ENCODE measurements around the gene SLC35G1.

Gene SLC35G1, protein sequence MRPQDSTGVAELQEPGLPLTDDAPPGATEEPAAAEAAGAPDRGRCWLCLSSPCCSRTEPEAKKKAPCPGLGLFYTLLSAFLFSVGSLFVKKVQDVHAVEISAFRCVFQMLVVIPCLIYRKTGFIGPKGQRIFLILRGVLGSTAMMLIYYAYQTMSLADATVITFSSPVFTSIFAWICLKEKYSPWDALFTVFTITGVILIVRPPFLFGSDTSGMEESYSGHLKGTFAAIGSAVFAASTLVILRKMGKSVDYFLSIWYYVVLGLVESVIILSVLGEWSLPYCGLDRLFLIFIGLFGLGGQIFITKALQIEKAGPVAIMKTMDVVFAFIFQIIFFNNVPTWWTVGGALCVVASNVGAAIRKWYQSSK

DNA sequence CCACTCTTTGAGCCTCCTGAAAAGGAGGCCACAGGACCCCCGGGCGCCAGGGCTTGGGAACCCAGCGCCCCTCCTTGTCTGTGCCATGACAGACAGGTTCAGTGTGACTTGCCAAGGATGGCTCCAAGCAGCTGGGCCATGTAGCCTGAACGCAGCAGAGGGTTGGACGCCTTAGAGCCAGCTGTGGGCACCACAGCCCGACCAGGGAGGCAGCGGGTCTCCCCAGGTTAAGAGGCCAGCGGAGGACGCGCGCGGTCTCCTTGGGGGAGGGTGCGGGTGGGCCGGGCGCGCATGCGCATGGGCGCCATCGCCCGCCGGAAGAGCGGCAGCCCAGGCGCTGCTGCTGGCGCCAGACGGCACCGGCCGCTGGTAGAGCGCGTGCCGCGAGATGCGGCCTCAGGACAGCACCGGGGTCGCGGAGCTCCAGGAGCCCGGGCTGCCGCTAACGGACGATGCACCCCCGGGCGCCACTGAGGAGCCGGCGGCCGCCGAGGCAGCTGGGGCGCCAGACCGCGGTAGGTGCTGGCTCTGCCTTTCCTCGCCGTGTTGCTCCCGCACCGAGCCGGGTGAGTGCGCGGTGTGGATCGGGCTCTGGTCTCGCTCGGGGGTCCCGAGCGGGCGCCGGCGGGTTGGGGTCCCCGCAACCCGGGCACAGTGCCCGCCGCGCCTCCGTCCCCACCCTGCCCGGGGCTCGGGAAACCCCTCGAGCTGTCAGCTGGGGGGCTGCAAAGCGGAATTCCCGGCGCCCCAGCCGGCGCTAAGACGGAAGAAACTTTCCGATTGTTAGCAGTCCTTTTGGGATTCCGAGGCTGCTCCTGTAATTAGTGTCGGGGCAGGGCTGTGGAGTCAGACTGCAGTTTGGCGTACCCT is at the start of gene SLC35G1:
Gene SLC35G1 (plus strand): TSS at position 333 of the 870 bp plus-strand sequence. CDS start 56 bp downstream, at position 389.
- no peak for DNase-seq (ENCODE audit: low read depth)

DNA sequence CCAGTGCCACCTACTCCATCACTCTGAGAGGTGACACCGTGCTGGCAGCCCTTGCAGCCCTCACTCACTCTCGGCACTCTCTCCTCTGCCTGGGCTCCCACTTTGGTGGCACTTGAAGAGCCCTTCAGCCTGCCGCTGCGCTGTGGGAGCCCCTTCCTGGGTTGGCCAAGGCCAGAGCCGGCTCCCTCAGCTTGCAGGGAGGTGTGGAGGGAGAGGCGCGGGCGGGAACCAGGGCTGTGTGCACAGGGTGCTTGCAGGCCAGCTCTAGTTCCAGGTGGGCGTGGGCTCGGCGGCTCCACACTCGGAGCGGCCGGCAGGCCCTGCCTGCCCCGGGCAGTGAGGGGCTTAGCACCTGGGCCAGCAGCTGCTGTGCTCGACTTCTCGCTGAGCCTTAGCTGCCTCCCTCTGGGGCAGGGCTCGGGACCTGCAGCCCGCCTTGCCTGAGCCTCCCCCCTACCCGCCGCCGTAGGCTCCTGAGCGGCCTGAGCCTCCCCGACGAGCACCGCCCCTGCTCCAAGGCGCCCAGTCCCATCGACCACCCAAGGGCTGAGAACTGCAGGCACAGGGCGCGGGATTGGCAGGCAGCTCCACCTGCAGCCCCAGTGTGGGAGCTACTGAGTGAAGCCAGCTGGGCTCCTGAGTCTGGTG is 48.7 kb upstream of the SLC35G1 start:
- no peak for DNase-seq (ENCODE audit: low read depth)

DNA sequence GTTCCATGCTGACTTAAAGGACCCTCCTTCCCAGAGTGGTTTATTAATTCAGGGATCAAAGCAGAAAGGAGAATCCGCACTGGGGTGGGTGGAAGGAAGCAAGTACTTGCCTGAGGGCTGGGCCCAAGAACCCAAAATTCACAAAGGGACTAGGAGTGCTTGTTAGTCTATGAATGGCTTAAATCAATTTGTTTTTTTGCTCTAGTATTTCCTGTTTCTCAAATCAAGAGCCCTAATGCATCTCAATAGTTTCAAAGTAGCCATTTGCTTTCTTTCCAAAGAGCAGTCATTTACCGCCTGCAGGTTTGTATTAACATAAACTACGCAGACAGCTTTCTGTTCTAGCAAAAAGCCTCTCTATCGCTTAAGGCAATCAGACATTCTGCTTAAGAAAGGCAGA is 44.2 kb upstream of the SLC35G1 start:
- DNase-seq (ENCODE audit: low read depth) = no peak

DNA sequence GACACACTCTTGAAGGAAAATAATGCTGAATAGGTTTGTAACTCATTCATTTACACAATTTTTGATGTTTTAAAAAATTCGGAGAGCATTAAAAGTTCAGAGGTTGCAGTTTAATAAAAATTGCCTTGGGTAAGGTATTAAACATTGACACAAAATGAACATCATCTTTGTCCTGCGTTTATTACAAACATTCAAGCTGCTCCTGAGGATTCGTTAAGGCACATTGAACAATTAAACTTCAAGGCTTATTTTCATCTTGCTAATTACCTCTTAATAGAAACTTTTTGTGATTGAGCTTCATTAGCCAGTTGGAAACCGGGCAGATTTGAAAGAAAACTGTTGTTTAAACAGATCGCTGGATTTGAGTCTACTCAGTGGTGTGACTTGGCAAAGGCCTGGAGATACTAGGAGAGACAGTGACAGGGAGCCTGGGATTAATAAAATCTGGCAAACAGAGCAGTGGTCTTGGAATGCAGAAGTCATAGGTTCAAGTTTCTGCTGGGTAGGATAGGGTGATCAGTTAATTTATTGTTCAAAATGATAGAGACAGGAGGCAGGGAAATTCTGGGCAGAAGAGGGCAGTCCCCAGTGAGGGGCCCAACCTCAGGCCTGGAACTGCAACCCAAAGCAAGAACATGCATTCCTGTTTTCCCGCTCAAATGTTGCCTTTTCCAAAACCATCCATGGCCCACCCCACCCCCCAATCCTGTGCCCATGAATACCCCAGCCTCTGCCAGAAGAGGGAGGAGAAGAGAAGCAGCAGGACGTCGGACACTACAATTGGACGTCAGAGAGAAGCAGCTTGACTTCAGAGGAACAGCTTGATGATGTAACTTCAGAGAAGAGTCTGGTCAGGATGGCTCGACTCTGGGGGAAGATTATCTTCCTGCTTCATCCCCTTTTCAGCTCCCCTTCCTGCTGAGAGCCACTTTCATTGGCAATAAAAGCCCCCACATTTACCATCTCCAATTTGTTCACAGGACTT is 43.5 kb upstream of the SLC35G1 start:
- no peak for DNase-seq (ENCODE audit: low read depth)

DNA sequence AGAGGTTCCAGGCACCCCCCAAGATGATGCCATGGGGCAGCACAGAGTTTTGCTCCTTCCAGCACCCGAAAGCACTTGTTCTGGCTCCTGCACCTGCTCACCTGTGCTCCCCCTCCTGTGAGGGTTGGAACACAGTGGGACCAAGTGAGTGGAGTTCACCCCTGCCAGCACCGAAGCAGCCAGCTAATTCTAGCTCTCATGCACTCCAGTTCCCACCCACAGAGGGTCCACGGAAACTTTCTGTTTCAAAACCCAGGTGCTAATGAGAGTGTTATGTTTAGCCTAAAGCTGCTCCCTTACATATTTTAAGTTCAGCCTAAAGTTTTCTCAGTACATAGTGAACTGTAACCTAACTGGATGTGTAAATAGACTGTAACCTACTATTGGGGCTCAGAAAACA is 42.6 kb upstream of the SLC35G1 start:
- no peak for DNase-seq (ENCODE audit: low read depth)

DNA sequence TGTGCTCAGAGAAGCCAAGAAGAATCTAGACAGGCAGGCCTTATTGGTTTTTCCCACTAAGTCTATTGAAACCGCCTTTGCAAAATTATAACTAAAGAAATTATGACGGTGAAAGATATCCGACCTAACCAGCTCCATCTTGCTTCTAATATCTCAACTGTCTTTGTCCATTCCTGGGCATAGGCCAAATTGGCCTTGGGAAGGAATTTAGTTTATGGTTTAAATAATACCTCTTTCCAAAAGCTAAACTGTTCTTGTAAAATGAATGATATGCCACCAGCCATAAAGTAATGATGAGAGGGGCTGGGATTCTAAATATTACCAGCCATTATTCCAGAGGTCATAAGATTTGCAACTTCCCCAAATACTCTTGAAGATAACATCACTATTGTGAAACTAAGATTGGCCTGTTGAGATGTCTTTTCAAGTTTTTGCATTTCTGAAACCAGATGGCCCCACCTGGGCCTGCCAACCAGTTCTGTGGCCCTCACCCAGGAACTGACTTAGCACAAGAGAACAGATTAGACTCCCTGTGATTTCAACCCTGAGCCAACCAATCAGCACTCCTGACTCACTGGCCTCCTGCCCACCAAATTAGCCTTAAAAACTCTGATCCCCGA is 41.2 kb upstream of the SLC35G1 start:
- DNase-seq (ENCODE audit: low read depth) = no peak

DNA sequence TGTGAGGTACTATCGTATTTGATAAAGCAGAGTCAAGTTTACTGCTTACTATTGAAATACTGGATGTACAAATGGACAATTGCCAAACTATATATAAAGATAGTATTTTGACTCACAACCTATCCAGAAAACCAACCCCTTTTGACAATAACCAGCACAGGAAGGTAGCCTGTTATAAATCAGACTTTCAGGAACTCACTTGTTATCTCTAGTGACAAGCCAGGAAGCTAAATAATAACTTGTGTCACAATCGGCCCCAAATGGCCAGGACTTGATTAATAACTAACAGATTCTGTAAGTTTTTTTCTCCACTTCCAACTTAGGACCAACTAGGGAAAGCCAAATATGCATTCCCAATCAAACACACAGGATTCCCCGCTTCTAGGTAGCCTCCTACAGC is 38.8 kb upstream of the SLC35G1 start:
- DNase-seq (ENCODE audit: low read depth) = no peak

DNA sequence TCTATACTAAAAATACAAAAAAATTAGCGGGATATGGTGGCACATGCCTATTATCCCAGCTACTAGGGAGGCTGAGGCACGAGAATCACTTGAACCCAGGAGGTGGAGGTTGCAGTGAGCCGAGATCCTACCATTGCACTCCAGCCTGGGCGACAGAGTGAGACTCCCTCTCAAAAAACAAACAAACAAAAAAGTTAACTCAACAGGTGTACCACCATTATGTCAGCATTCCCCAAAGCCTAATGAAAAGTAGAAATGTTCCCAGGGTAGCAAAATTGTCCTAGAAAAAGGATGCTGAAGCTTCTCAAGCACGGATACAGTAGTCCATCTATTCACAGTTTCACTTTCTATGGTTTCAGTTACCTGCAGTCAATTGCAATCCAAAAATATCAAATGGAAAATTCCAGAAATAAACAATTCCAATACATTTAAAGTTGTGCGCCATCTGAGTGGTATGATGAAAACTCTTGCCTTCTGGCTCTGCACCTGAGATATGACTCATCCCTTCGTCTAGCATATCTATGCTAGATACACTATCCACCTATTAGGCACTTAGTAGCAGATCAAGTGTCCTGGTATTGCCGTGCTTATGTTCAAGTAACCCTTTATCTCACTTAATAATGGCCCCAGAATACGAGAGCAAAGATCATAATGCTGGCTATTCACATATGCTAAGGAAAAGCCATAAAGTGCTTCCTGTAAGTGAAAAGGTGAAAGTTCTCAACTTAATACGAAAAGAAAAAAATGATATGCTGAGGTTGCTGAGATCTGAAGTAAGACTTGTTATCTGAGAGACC is 37.2 kb upstream of the SLC35G1 start:
- no peak for DNase-seq (ENCODE audit: low read depth)

DNA sequence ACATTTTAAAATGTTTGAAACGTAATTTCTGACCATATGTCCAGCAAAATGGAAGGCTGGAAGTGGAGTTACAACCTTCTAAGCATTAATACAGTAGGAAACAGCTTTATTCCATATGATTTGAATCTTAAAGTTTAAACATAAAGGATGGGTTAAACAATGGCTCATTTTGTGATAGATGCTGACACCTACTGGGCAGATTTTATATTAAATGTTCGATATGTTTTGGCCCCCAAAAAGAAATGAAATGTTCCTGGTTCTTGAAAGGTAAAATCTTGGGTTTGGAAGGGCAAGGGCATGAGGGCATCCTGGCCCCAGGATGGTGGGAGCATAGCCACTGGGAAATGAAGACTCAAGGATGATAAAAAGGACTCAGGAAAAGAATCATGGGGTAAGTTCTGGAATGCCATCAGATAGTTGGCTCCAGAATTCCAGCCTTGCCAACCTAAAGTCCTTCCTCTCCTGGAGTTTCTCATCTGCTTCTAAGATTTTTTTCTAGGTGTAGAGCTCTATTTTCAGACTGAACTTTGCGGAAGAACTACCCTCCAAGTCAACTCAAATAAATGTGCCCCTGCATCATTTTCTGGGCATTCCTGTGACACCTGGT is 34.6 kb upstream of the SLC35G1 start:
- no peak for DNase-seq (ENCODE audit: low read depth)

DNA sequence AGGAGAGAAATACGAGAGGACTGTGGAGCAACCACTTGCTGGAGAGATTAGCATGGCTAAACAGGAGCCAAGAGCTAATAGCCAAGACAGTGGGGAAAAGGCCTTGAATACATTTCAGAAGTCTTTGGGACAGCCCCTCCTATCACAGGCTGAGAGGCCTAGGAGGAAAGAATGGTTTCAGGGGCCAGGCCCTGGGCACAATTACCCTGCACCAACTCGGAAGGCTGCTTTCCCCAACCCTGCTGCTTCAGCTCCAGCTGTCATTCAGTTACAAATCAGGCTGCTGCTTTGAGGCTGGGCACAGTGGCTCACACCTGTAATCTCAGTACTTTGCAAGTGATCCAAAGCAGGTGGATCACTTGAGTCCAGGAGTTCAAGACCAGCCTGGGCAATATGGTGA is 32.0 kb upstream of the SLC35G1 start:
- no peak for DNase-seq (ENCODE audit: low read depth)

DNA sequence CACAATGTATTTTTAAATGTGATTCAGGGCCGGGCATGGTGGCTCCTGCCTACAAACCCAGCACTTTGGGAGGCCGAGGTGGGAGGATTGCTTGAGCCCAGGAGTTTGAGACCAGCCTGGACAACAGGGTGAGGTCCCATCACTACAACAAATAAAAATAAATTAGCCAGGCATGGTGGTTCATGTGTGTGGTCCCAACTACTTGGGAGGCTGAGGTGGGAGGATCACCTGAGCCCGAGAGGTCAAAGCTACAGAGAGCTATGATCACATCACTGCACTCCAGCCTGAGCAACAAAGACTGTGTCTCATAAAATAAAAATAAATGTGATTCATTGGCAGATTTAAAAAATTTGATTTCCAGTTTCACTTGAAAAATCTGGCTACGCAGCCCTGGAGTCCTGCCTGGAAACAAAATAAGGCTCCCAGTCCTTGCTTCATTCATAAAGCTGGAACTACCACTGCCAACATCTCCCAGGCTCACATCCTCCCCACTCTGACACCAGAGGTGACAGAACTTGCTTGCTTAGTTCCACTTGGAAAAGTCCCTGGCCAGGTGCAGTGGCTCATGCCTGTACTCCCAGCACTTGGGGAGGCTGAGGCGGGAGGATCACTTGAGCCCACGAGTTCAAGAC is 27.9 kb upstream of the SLC35G1 start:
- DNase-seq (ENCODE audit: low read depth) = no peak

DNA sequence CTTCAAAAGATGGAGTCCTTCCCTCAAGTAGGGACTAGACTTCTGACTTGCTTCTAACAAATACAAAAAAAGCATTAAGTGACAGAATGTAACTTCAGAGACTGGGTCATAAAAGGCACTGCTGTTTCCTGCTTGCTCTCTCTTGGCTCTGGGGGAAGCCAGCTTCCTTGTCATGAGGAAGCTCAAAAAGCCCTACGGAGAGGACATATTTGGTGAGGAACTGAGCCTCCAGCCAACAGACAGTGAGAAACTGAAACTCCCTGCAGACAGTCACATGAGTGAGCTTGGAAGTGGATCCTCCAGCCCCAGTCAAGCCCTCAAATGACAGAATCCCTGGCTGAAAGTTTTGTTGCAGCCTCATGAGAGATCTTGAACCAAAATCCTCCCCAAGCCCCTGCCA is 26.3 kb upstream of the SLC35G1 start:
- no peak for DNase-seq (ENCODE audit: low read depth)

DNA sequence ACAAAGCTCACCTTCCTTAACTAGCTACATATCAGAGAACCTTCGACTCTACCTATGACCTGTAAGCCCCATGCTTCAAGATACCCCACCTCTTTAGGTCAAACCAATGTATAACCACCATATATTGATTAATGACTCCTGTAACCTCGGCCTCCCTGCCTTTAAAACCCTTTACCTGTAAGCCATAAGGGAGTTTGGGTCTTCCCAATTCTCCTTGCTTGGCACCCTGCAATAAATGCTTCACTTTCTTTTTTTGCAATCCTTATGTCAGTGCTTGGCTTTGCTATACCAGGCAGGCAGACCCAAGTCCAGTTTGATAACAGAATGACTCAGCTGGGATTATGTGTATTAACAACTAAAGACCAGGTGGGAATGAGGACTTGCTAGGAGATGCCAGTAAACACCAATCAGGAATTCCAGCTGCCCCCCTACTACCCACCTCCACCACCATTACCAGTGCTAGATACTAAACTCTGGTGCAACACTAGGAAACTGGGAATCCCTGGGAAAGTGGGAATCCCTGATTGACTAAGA is 22.0 kb upstream of the SLC35G1 start:
- no peak for DNase-seq (ENCODE audit: low read depth)

DNA sequence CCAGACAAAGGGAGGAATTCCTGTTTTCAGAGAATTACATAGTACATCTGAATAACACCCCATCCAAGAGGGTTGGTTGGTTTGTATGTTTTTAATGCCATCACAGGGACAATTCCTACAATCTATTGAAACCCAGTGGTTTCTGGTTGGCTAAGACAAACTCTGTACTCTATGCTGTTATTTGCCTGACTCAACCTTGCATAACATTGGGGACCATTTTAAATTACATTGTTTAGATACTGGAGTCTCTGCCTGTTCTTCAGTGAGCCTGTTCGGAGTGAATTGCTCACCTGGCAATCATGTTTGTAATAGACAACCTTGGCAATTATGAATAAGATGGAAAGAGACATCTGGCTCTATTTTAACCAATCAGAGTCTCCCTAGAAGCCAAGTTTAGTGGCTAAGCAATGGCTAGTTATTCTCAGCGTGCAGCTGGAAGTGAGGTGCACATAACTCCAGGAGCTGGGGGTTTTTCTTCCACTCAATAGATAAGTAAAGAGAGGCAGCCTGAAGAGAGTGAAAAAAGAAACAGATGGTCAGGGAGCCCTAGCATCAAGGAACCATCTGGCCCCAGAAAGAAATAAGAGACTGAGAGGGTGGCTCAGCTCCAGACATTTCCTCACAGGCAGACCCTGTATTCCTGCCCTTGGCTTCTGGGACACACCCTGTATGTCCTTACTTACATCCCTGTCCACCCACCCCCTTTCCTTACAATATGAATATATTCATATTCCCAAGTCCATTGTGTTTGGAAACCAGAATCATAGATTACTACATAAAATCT is 21.2 kb upstream of the SLC35G1 start:
- DNase-seq (ENCODE audit: low read depth) = no peak

DNA sequence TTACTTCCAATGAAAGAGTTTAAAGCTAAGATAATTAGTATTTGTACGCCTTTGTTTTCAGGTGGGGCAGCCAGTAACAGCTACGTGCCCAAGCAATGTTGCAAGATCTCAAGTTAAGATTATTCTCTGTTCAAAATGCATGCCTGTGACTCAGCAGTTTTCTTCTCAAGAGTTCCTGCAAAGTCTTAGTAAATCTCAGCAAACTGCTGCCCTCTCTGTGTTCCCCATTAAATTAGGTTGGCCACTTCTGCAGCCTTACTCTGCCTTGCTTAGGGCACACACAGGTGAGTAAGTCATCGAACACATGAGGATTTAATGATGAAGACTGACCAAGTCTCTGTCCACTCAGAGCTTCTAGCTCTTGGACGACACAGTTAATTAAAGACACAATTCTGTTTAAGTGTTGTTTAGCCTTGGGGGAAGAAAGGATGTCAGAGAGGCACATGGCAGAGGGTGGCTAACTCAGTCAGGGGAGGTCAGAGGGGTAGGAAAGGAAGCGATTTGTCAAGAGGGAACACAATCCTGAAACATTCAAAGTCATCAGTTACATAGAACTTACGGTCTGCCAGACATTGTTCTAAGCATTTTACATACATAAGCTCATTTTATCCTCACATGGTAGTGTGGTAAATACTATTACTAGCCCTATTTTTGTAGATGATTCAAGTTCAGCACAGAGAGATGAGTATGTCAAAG is 20.2 kb upstream of the SLC35G1 start:
- no peak for DNase-seq (ENCODE audit: low read depth)

DNA sequence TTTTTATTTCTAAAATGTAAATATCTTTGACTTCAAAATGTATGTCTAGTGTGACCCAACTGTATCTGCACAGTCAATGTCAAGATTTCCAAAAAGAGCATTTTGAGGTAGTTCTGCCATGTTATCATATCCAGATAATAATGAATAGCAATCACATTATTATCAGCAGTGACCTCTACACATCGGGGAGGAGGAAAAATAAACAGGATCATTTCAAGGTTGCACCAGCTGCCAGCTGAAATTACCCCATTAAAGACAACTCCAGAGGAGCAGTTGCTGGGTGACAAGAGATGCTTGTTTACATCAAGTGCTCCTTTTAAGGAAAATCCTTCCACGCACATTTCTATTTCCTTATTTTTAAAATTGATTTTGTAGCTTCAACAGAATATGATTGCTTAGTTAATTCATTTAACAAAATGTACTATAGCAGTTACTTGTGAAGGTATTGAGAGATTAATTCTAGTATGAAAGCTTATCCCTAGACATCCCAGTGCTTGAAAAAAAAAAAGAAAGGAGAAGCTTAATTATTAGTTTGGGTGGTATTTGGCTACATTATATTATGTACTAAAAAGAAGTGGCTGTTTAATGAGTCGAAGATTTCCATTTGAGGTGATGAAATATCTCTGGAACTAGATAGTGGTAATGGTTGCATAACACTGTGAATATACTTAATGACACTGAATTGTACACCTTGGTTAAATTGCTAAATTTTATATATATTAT is 19.3 kb upstream of the SLC35G1 start:
- DNase-seq (ENCODE audit: low read depth) = no peak

DNA sequence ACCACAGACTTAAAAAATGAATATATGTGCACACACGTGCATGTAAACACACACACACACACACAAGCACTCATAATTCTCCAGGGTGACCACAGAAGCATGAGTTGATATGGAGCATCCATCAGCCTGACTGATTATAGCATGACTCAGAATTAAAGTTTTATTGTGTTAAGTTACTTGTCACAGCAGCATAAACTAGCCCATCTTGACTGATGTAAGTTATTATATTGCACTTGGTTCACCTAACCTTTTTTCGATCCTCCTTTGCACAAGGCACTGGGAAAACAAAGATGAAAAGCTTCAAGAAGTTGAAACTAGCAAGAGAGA is 18.8 kb upstream of the SLC35G1 start:
- no peak for DNase-seq (ENCODE audit: low read depth)

Data from HS-27A (cell line).